NB4 (cell line): ENCODE data around the gene TAPT1.

Source experiments
- MYC ChIP-seq: IDR thresholded peaks from 2 replicates; pipeline ENCODE4 v1.6.1; 2011; ENCODE audit warnings: low read depth, low read length
- TF ChIP-seq, protein P1 (sequence below): IDR thresholded peaks from one replicate; pipeline ENCODE4 v1.5.1; 2012; ENCODE audit warnings: low read depth, low read length

GRCh38 chr4:16233569-16234177, 7.4 kb upstream of the TAPT1 start:
- TF ChIP-seq, protein P1, sequence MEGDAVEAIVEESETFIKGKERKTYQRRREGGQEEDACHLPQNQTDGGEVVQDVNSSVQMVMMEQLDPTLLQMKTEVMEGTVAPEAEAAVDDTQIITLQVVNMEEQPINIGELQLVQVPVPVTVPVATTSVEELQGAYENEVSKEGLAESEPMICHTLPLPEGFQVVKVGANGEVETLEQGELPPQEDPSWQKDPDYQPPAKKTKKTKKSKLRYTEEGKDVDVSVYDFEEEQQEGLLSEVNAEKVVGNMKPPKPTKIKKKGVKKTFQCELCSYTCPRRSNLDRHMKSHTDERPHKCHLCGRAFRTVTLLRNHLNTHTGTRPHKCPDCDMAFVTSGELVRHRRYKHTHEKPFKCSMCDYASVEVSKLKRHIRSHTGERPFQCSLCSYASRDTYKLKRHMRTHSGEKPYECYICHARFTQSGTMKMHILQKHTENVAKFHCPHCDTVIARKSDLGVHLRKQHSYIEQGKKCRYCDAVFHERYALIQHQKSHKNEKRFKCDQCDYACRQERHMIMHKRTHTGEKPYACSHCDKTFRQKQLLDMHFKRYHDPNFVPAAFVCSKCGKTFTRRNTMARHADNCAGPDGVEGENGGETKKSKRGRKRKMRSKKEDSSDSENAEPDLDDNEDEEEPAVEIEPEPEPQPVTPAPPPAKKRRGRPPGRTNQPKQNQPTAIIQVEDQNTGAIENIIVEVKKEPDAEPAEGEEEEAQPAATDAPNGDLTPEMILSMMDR = no peak
- no peak for TF ChIP-seq MYC
